Right ventricle myocardium inferior (tissue), 1 donor: ENCODE results near the gene ZNF660. TPM values are rescaled to one million over a fixed set of nuclear protein-coding genes. Genes with fewer than 3 reads are reported as not detected.
A peak's percentile ranks its signal among the peaks of the same experiment; 100 is the strongest.

ENCODE experiments used
- ATAC-seq: fragments of 200-7000 bp; cut with Tn5 transposase; one replicate; pipeline ENCODE4 v1.9.1; 2020; ENCODE audit warnings: mild to moderate bottlenecking, moderate library complexity
- DNase-seq: peaks from one replicate; pipeline ENCODE4 v3.0.0; 2021; ENCODE audit errors: missing footprints
- intact Hi-C: fragments of 100-400 bp; cut with DNase I; formaldehyde crosslinking; loops from one replicate; pipeline ENCODE4 v1.11.0; 2022
- total RNA-seq: library from RNA; stranded (reverse); fragmentation: NEBNext Ultra II Directional; extraction: Animal tissue kit (Norgen Biotek cat#: 25700); gene quantifications from one replicate; pipeline ENCODE4 v1.2.1, GENCODE V29; 2021
- donor health status: DM: no; HTN: yes; CAD: no; lungs with severe emphysema.

ZNF660 gene
- total RNA-seq, 1 donor from 2014 or later = 0.49 TPM

DNA sequence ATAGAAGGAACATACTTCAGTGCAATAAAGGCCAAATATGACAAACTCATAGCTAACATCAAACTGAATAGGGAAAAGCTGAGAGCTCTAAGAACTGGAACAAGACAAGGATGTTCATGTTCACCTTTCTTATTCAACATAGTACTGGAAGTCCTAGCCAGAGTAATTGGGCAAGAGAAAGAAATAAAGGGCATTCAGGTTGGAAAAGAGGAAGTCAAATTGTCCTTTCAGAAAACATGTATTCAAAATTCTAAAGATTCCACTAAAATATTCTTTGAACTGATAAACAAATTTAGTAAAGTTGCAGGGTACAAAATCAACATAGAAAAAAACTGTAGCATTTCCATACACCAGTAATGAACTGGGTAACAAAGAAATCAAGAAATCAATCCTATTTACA lies 27.9 kb downstream of the ZNF660 start:
- DNase-seq (no peak), ATAC-seq (no peak)
- intact Hi-C loops = no loop called here

GRCh38 chr3:44624749-44625480 lies 40.2 kb downstream of the ZNF660 start, which contains the start of gene ZNF197:
ZNF197 (plus strand) TSS chr3:44625036; CDS start chr3:44629155, 4,119 bp downstream.
- ATAC-seq (peak; percentile 98), DNase-seq (peak; percentile 89)
- intact Hi-C loops = loop anchor here (2.0 to 10.0 kb wide), 2 partner anchors 24 to 300 kb away; partner anchors contain the start of gene ZNF35

- ATAC-seq (no peak), DNase-seq (no peak)
- intact Hi-C loops = loop anchor here (10.0 kb wide), 1 partner anchor 304 kb away; no protein-coding TSS in a partner anchor
These were observed 44.0 kb downstream of the ZNF660 start for GRCh38 chr3:44628716-44629115.

- intact Hi-C loops = no loop called here
- ATAC-seq = no peak
- DNase-seq = no peak
These were observed 47.4 kb downstream of the ZNF660 start for GRCh38 chr3:44632193-44632592.

DNA sequence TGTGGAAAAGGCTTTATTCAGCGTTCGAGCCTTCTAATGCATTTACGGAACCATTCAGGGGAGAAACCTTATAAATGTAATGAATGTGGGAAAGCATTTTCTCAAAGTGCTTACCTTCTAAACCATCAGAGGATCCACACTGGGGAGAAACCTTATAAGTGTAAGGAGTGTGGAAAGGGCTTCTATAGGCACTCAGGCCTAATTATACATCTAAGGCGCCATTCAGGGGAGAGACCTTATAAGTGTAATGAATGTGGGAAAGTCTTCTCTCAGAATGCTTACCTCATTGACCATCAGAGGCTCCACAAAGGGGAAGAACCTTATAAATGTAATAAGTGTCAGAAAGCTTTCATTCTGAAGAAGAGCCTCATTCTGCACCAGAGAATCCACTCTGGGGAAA lies 57.6 kb downstream of the ZNF660 start:
- DNase-seq = no peak
- intact Hi-C loops = no loop called here
- no peak for ATAC-seq

GRCh38 chr3:44643024-44643423 lies 58.3 kb downstream of the ZNF660 start:
- DNase-seq = no peak
- ATAC-seq = no peak
- intact Hi-C loops = no loop called here

GRCh38 chr3:44647771-44648170 lies 63.0 kb downstream of the ZNF660 start:
- ATAC-seq (no peak), DNase-seq (no peak)
- intact Hi-C loops = loop anchor here (2.0 kb wide), 1 partner anchor 23 kb away; the partner anchor contains the start of gene ZNF197

GRCh38 chr3:44648564-44649229 lies 63.9 kb downstream of the ZNF660 start, which contains the start of gene ZNF35:
ZNF35 (plus strand) TSS chr3:44648732; CDS start chr3:44651068, 2,336 bp downstream.
- ATAC-seq = peak; percentile 93
- intact Hi-C loops = loop anchor here (2.0 kb wide), 1 partner anchor 24 kb away; the partner anchor contains the start of gene ZNF197
- peak; percentile 81 for DNase-seq

Other genes with a start within 250 kb of the ZNF660 start
- gene TCAIM, start 246.2 kb upstream of the ZNF660 start, total RNA-seq = 32.8 TPM
- 12.7 TPM for gene ZNF445, start 107.3 kb upstream of the ZNF660 start, total RNA-seq
- gene ZKSCAN7, start 29.8 kb upstream of the ZNF660 start, total RNA-seq = 2.1 TPM
- 12.1 TPM for gene ZNF197, start 40.1 kb downstream of the ZNF660 start, total RNA-seq
- gene ZNF35, start 63.8 kb downstream of the ZNF660 start, total RNA-seq = 7.3 TPM
- gene ZNF502, start 127.7 kb downstream of the ZNF660 start, total RNA-seq = 2.4 TPM
- gene ZNF501, start 144.7 kb downstream of the ZNF660 start, total RNA-seq = 5.4 TPM
- gene KIAA1143, start 176.7 kb downstream of the ZNF660 start, total RNA-seq = 32.1 TPM
- gene KIF15, start 176.8 kb downstream of the ZNF660 start, total RNA-seq = 1.2 TPM